B cell (primary cell): Measurements from ENCODE around the gene NAT10. TPM values are rescaled to one million over a fixed set of nuclear protein-coding genes. Genes with fewer than 3 reads are reported as not detected.
A peak's percentile ranks its signal among the peaks of the same experiment; 100 is the strongest.

Experiments
- ATAC-seq: fragments of 200-7000 bp; cut with Tn5 transposase; one replicate; pipeline ENCODE4 v1.10.0; 2021; ENCODE audit warnings: low read depth, mild to moderate bottlenecking, moderate number of reproducible peaks, moderate library complexity
- CTCF ChIA-PET: fragments of 350-600 bp; sonication (Branson Sonifier 250); formaldehyde crosslinking; loops from one replicate; lab custom pipeline; 2021; ENCODE audit warnings: antibody characterized with exemption, inconsistent platforms; lab: Charles Lee
- POLR2A ChIA-PET: fragments of 350-600 bp; sonication (Branson Sonifier 250); formaldehyde crosslinking; loops from one replicate; lab custom pipeline; 2021; ENCODE audit warnings: antibody characterized with exemption; lab: Charles Lee
- DNase-seq: peaks from one replicate; pipeline ENCODE4 v3.0.0; 2013
- H2AFZ ChIP-seq: 2 replicates; pipeline ENCODE4 v1.6.1; 2012; ENCODE audit warnings: mild to moderate bottlenecking, low read depth, low read length; ENCODE audit not compliant: insufficient read depth, poor library complexity, severe bottlenecking
- H3K27ac ChIP-seq, 2 donors: 1 replicate in 1 of 2; 2 replicates in 1 of 2; pipeline ENCODE4 v1.5.1; 2012 to 2013; ENCODE audit warnings: low read length in 2 of 2, mild to moderate bottlenecking in 2 of 2, moderate library complexity in 1 of 2
- H3K27me3 ChIP-seq, 4 experiments: fragments of 200-600 bp in 1 of 4; sonication (generic) in 1 of 4; replicated peaks in 1 of 4; 1 replicate in 2 of 4; 2 replicates in 2 of 4; pipeline versions ENCODE4 v1.6.1 to v1.7.0; 2013 to 2016; ENCODE audit warnings: low read length in 3 of 4, mild to moderate bottlenecking in 2 of 4, mixed read lengths in 1 of 4, moderate library complexity in 1 of 4; ENCODE audit not compliant: insufficient read depth in 4 of 4, control insufficient read depth in 3 of 4; ENCODE audit errors: control extremely low read depth in 1 of 4
- H3K36me3 ChIP-seq, 2 experiments: replicated peaks in 1 of 2; 1 replicate in 1 of 2; 2 replicates in 1 of 2; pipeline versions ENCODE4 v1.6.1 to v1.7.1; 2013; ENCODE audit warnings: low read length in 1 of 2; ENCODE audit not compliant: insufficient read depth in 2 of 2, control insufficient read depth in 1 of 2; ENCODE audit errors: control extremely low read depth in 1 of 2, extremely low read depth in 1 of 2
- H3K4me1 ChIP-seq, 2 donors: fragments of 200-600 bp in 1 of 2; sonication (generic) in 1 of 2; 1 replicate in 1 of 2; 2 replicates in 1 of 2; pipeline versions ENCODE4 v1.5.1 to v1.6.1; 2013 to 2017; ENCODE audit warnings: low read length in 2 of 2; ENCODE audit not compliant: control insufficient read depth in 2 of 2, insufficient read depth in 2 of 2
- H3K4me2 ChIP-seq: replicated peaks from 2 replicates; pipeline ENCODE3; 2012; ENCODE audit warnings: mild to moderate bottlenecking, low read depth, low read length; ENCODE audit not compliant: poor library complexity, severe bottlenecking
- H3K4me3 ChIP-seq, 5 experiments: fragments of 200-600 bp in 1 of 5; sonication (generic) in 1 of 5; 1 replicate in 3 of 5; 2 replicates in 2 of 5; pipeline versions ENCODE4 v1.5.1 to v1.7.0; 2011 to 2016; ENCODE audit warnings: low read length in 4 of 5, mild to moderate bottlenecking in 4 of 5, low read depth in 2 of 5, control low read depth in 1 of 5, moderate library complexity in 1 of 5; ENCODE audit not compliant: insufficient read depth in 1 of 5; ENCODE audit errors: control extremely low read depth in 1 of 5, extremely low read depth in 1 of 5
- H3K79me2 ChIP-seq: fragments of 200-600 bp; sonication (generic); one replicate; pipeline ENCODE4 v1.6.0; 2016; ENCODE audit warnings: low read length; ENCODE audit not compliant: control insufficient read depth, insufficient read depth
- H3K9ac ChIP-seq: fragments of 200-600 bp; sonication (generic); 2 replicates; pipeline ENCODE4 v1.6.1; 2017; ENCODE audit warnings: mild to moderate bottlenecking, low read length, moderate library complexity
- H3K9me3 ChIP-seq, 3 donors: one replicate each; pipeline versions ENCODE4 v1.6.1 to v1.7.1; 2013; ENCODE audit warnings: low read length in 2 of 3; ENCODE audit not compliant: control insufficient read depth in 2 of 3, insufficient read depth in 1 of 3; ENCODE audit errors: control extremely low read depth in 1 of 3
- H4K20me1 ChIP-seq: 2 replicates; pipeline ENCODE4 v1.6.0; 2012; ENCODE audit warnings: mild to moderate bottlenecking, low read length; ENCODE audit not compliant: insufficient read depth, control insufficient read depth, poor library complexity, severe bottlenecking
- H3K27ac Mint-ChIP-seq: one replicate; pipeline ENCODE4 v1.8.0; 2021; ENCODE audit warnings: mixed read lengths
- H3K27me3 Mint-ChIP-seq: one replicate; pipeline ENCODE4 v1.8.0; 2021; ENCODE audit warnings: mixed read lengths
- H3K4me1 Mint-ChIP-seq: one replicate; pipeline ENCODE4 v1.8.0; 2021; ENCODE audit warnings: mixed read lengths
- H3K4me3 Mint-ChIP-seq: one replicate; pipeline ENCODE4 v1.8.0; 2021; ENCODE audit warnings: mixed read lengths
- H3K9me3 Mint-ChIP-seq: one replicate; pipeline ENCODE4 v1.8.0; 2022; ENCODE audit warnings: mixed read lengths; ENCODE audit not compliant: insufficient read depth
- CTCF ChIP-seq: fragments of 200-600 bp; IDR thresholded peaks from one replicate; pipeline ENCODE4 v1.8.0; 2022; ENCODE audit warnings: antibody characterized with exemption, mild to moderate bottlenecking
- EZH2 ChIP-seq: IDR thresholded peaks from 2 replicates; pipeline ENCODE4 v1.6.1; 2012; ENCODE audit warnings: borderline replicate concordance, low read depth, mild to moderate bottlenecking, moderate library complexity, low read length; ENCODE audit not compliant: insufficient read depth, poor library complexity, severe bottlenecking
- WGBS: methylation state at CpG from one replicate; pipeline ENCODE4 v1.1.5; 2013; ENCODE audit warnings: missing lambda C conversion rate; ENCODE audit not compliant: insufficient coverage; 5-methylcytosine and 5-hydroxymethylcytosine counted together
- intact Hi-C: fragments of 100-400 bp; cut with micrococcal nuclease; formaldehyde crosslinking; loops from one replicate; pipeline ENCODE4 v1.10.0; 2022
- polyA plus RNA-seq: library from polyadenylated mRNA; depleted of rRNA; stranded (reverse); fragments of >200 nt; gene quantifications from 2 replicates; pipeline ENCODE4 v1.2.3, GENCODE V29; 2012
- total RNA-seq, 2 donors: library from RNA; stranded (reverse); fragments of 120-200 nt in 1 of 2; gene quantifications; 1 replicate in 1 of 2; 2 replicates in 1 of 2; pipeline versions ENCODE4 v1.2.3 to v1.2.4, GENCODE V29; 2013 to 2022

Gene NAT10
- total and polyA plus RNA-seq, 2 donors (not counting 1 experiment from before 2014, with no cell fraction given): 24.9 to 73.5 TPM

- DNase-seq (no peak), ATAC-seq (no peak)
- no peaks in the 10 kb centered on the region for H3K4me1 ChIP-seq
- H3K27ac ChIP-seq: no peak overlapping the region
- ChIA-PET POLR2A (no interaction called here), CTCF (no interaction called here)
- no peak overlapping the region for H3K4me3 Mint-ChIP-seq
- no peak overlapping the region for H3K27ac Mint-ChIP-seq
- intact Hi-C loops: no loop called here
- no peaks in the 10 kb centered on the region for H3K9me3 ChIP-seq
- H4K20me1 ChIP-seq: no peaks in the 10 kb centered on the region
- no peak overlapping the region for H2AFZ ChIP-seq
- H3K27me3 ChIP-seq: no peaks in the 10 kb centered on the region
- TF ChIP-seq EZH2: no peak
- no peak for TF ChIP-seq CTCF
- H3K4me2 ChIP-seq: no peak overlapping the region
- no peak overlapping the region for H3K4me3 ChIP-seq
- no peaks in the 10 kb centered on the region for H3K79me2 ChIP-seq
- no peaks in the 10 kb centered on the region for H3K4me1 Mint-ChIP-seq
- no peaks in the 10 kb centered on the region for H3K27me3 Mint-ChIP-seq
- no peaks in the 10 kb centered on the region for H3K9me3 Mint-ChIP-seq
- 92% methylated on average over 5 of the region's 6 CpGs for WGBS
- H3K36me3 ChIP-seq: no peaks in the 10 kb centered on the region
- H3K9ac ChIP-seq: no peak overlapping the region
Measured at GRCh38 chr11:34161361-34161760, 55.9 kb downstream of the NAT10 start.

GRCh38 chr11:34161812-34162492 lies 56.5 kb downstream of the NAT10 start:
- H4K20me1 ChIP-seq: no peaks in the 10 kb centered on the region
- no peak overlapping the region for H3K4me3 Mint-ChIP-seq
- CTCF ChIA-PET: no interaction called here
- no peaks in the 10 kb centered on the region for H3K4me1 Mint-ChIP-seq
- no peaks in the 10 kb centered on the region for H3K36me3 ChIP-seq
- H3K4me1 ChIP-seq: no peaks in the 10 kb centered on the region
- H3K4me3 ChIP-seq: no peak overlapping the region
- H3K9me3 Mint-ChIP-seq: no peaks in the 10 kb centered on the region
- POLR2A ChIA-PET: no interaction called here
- H3K27ac ChIP-seq: no peak overlapping the region
- H3K9ac ChIP-seq: no peak overlapping the region
- no peak overlapping the region for H3K27ac Mint-ChIP-seq
- 84% methylated on average over 15 of the region's 18 CpGs for WGBS
- H3K9me3 ChIP-seq: no peaks in the 10 kb centered on the region
- ATAC-seq (peak; percentile 65), DNase-seq (no peak)
- H3K27me3 ChIP-seq: no peaks in the 10 kb centered on the region
- H3K79me2 ChIP-seq: no peaks in the 10 kb centered on the region
- H2AFZ ChIP-seq: no peak overlapping the region
- H3K4me2 ChIP-seq: no peak overlapping the region
- intact Hi-C loops: no loop called here
- no peak for TF ChIP-seq CTCF
- no peak for TF ChIP-seq EZH2
- H3K27me3 Mint-ChIP-seq: no peaks in the 10 kb centered on the region
